Transverse colon (tissue), 4 donors: ENCODE data around the gene DRP2.

Experiments used
- EP300 ChIP-seq: sonication (generic); formaldehyde crosslinking; IDR thresholded peaks from one replicate; pipeline ENCODE4 v1.6.1; 2017; ENCODE audit warnings: antibody characterized with exemption, low read depth
- POLR2A ChIP-seq: fragments of 450-650 bp; IDR thresholded peaks from one replicate; pipeline ENCODE4 v1.6.1; 2016; ENCODE audit warnings: antibody characterized with exemption, mild to moderate bottlenecking, moderate library complexity
- POLR2AphosphoS5 ChIP-seq, 3 donors: sonication (generic); formaldehyde crosslinking; IDR thresholded peaks; one replicate each; pipeline ENCODE4 v1.6.1; 2016; ENCODE audit warnings: antibody characterized with exemption in 3 of 3
- TF ChIP-seq, protein P1 (sequence below), 5 experiments: fragments of 200-600 bp in 3 of 5; fragments of 450-650 bp in 2 of 5; sonication (generic) in 3 of 5; IDR thresholded peaks; 1 replicate in 2 of 5; 2 replicates in 3 of 5; pipeline ENCODE4 v1.5.1; 2016 to 2017; ENCODE audit warnings: antibody characterized with exemption in 5 of 5, inconsistent platforms in 3 of 5, mild to moderate bottlenecking in 2 of 5, moderate library complexity in 1 of 5

DNA sequence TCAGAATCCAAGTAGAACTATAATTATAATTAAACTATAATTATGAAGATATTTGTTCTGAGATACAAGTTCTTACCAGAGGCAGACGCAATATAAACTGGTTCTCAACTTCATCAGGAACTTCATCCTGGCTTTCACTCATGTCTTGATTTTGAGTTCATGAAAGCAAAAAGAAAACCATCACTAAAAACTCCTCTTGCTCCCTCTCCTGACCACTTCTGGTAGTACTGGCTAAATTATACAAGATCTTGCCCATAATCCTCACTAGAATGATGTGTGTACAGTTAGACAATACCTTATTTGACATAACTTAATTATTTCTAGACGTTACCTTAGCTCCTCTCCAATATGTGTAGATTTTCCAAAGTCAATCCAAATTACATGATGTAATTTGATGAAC is 67.8 kb downstream of the DRP2 start:
- TF ChIP-seq POLR2AphosphoS5 (IDR thresholded peaks at IDR 0.05) (no peak), POLR2A (no peak), EP300 (no peak)
- TF ChIP-seq, protein P1, sequence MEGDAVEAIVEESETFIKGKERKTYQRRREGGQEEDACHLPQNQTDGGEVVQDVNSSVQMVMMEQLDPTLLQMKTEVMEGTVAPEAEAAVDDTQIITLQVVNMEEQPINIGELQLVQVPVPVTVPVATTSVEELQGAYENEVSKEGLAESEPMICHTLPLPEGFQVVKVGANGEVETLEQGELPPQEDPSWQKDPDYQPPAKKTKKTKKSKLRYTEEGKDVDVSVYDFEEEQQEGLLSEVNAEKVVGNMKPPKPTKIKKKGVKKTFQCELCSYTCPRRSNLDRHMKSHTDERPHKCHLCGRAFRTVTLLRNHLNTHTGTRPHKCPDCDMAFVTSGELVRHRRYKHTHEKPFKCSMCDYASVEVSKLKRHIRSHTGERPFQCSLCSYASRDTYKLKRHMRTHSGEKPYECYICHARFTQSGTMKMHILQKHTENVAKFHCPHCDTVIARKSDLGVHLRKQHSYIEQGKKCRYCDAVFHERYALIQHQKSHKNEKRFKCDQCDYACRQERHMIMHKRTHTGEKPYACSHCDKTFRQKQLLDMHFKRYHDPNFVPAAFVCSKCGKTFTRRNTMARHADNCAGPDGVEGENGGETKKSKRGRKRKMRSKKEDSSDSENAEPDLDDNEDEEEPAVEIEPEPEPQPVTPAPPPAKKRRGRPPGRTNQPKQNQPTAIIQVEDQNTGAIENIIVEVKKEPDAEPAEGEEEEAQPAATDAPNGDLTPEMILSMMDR (IDR thresholded peaks at IDR 0.05): peak; percentile 41 to 56 (median 47)
